ENCODE data around the gene RPL10A. TPM values are rescaled to one million over a fixed set of nuclear protein-coding genes. Genes with fewer than 3 reads are reported as not detected.
A peak's percentile ranks its signal among the peaks of the same experiment; 100 is the strongest.

RPL10A gene
- total and polyA plus RNA-seq, 4 donors: 834 to 2,391 (median 1,469) TPM

- intact Hi-C loops (cut with DNase I): no loop called here
- no peaks in the 10 kb centered on the region for H3K9me3 ChIP-seq (ENCODE audit: control insufficient read depth, low read length)
- H3K4me1 ChIP-seq (ENCODE audit: control insufficient read depth in 1 of 2, insufficient read depth in 2 of 2, low read length in 2 of 2): no peaks in the 10 kb centered on the region
- peaks cover 0 to 7% of the 10 kb centered on the region in 2 donors for H3K36me3 ChIP-seq (ENCODE audit: control insufficient read depth in 1 of 2, insufficient read depth in 2 of 2, low read length in 1 of 2)
- 41 to 58% methylated on average over 3 of the region's 3 CpGs for WGBS, 2 donors
- ATAC-seq (ENCODE audit: low FRiP score) (no peak), DNase-seq (no peak)
- no peaks in the 10 kb centered on the region for H3K27me3 ChIP-seq (ENCODE audit: control insufficient read depth in 1 of 2, insufficient read depth in 2 of 2, low read length in 1 of 2)
- no peak overlapping the region for H3K27ac ChIP-seq (ENCODE audit: low read depth in 1 of 2, low read length in 2 of 2)
- no peak overlapping the region for H3K4me3 ChIP-seq (ENCODE audit: low read length in 2 of 2)
Observed at GRCh38 chr6:35470663-35471120, 2.5 kb downstream of the RPL10A start.

GRCh38 chr6:35471836-35472345, 3.7 kb downstream of the RPL10A start:
- Histone ChIP-seq H3K27me3 (ENCODE audit: control insufficient read depth in 1 of 2, insufficient read depth in 2 of 2, low read length in 1 of 2) (no peaks in the 10 kb centered on the region), H3K9me3 (ENCODE audit: control insufficient read depth, low read length) (no peaks in the 10 kb centered on the region), H3K4me3 (ENCODE audit: low read length in 2 of 2) (no peak overlapping the region), H3K36me3 (ENCODE audit: control insufficient read depth in 1 of 2, insufficient read depth in 2 of 2, low read length in 1 of 2) (peaks cover 0 to 7% of the 10 kb centered on the region in 2 donors), H3K4me1 (ENCODE audit: control insufficient read depth in 1 of 2, insufficient read depth in 2 of 2, low read length in 2 of 2) (no peaks in the 10 kb centered on the region), H3K27ac (ENCODE audit: low read depth in 1 of 2, low read length in 2 of 2) (no peak overlapping the region)
- ATAC-seq (ENCODE audit: low FRiP score): no peak
- no peak for DNase-seq
- intact Hi-C loops (cut with DNase I): no loop called here
- 67 to 74% methylated on average over 8 of the region's 8 CpGs for WGBS, 2 donors

GRCh38 chr6:35473075-35473849, 5.1 kb downstream of the RPL10A start:
- ATAC-seq (ENCODE audit: low FRiP score) (no peak), DNase-seq (no peak)
- no peaks in the 10 kb centered on the region for H3K9me3 ChIP-seq (ENCODE audit: control insufficient read depth, low read length)
- 86 to 88% methylated on average over 9 of the region's 9 CpGs for WGBS, 2 donors
- H3K4me1 ChIP-seq (ENCODE audit: control insufficient read depth in 1 of 2, insufficient read depth in 2 of 2, low read length in 2 of 2): no peaks in the 10 kb centered on the region
- no peaks in the 10 kb centered on the region for H3K27me3 ChIP-seq (ENCODE audit: control insufficient read depth in 1 of 2, insufficient read depth in 2 of 2, low read length in 1 of 2)
- intact Hi-C loops (cut with DNase I): no loop called here
- no peak overlapping the region for H3K4me3 ChIP-seq (ENCODE audit: low read length in 2 of 2)
- H3K36me3 ChIP-seq (ENCODE audit: control insufficient read depth in 1 of 2, insufficient read depth in 2 of 2, low read length in 1 of 2): peaks cover 1 to 10% of the 10 kb centered on the region in 2 donors
- no peak overlapping the region for H3K27ac ChIP-seq (ENCODE audit: low read depth in 1 of 2, low read length in 2 of 2)

- Histone ChIP-seq H3K4me3 (ENCODE audit: low read length in 2 of 2) (no peak overlapping the region), H3K27ac (ENCODE audit: low read depth in 1 of 2, low read length in 2 of 2) (no peak overlapping the region), H3K36me3 (ENCODE audit: control insufficient read depth in 1 of 2, insufficient read depth in 2 of 2, low read length in 1 of 2) (peaks cover 4 to 11% of the 10 kb centered on the region in 2 donors), H3K27me3 (ENCODE audit: control insufficient read depth in 1 of 2, insufficient read depth in 2 of 2, low read length in 1 of 2) (no peaks in the 10 kb centered on the region), H3K9me3 (ENCODE audit: control insufficient read depth, low read length) (no peaks in the 10 kb centered on the region), H3K4me1 (ENCODE audit: control insufficient read depth in 1 of 2, insufficient read depth in 2 of 2, low read length in 2 of 2) (no peaks in the 10 kb centered on the region)
- no peak for DNase-seq
- no peak for ATAC-seq (ENCODE audit: low FRiP score)
- intact Hi-C loops (cut with DNase I): no loop called here
Observed at GRCh38 chr6:35473850-35474130, 5.6 kb downstream of the RPL10A start.

- ATAC-seq (ENCODE audit: low FRiP score): peak; percentile 19
- WGBS, 2 donors: 85 to 88% methylated on average over 14 of the region's 14 CpGs
- no peak for DNase-seq
- no peaks in the 10 kb centered on the region for H3K27me3 ChIP-seq (ENCODE audit: control insufficient read depth in 1 of 2, insufficient read depth in 2 of 2, low read length in 1 of 2)
- intact Hi-C loops (cut with DNase I): no loop called here
- no peaks in the 10 kb centered on the region for H3K4me1 ChIP-seq (ENCODE audit: control insufficient read depth in 1 of 2, insufficient read depth in 2 of 2, low read length in 2 of 2)
- H3K9me3 ChIP-seq (ENCODE audit: control insufficient read depth, low read length): no peaks in the 10 kb centered on the region
- H3K4me3 ChIP-seq (ENCODE audit: low read length in 2 of 2): no peak overlapping the region
- peaks cover 4 to 14% of the 10 kb centered on the region in 2 donors for H3K36me3 ChIP-seq (ENCODE audit: control insufficient read depth in 1 of 2, insufficient read depth in 2 of 2, low read length in 1 of 2)
- H3K27ac ChIP-seq (ENCODE audit: low read depth in 1 of 2, low read length in 2 of 2): no peak overlapping the region
Observed at GRCh38 chr6:35474131-35474941, 6.1 kb downstream of the RPL10A start.

- ATAC-seq (ENCODE audit: low FRiP score) (peak; percentile 4), DNase-seq (no peak)
- Histone ChIP-seq H3K4me3 (ENCODE audit: low read length in 2 of 2) (no peak overlapping the region), H3K27me3 (ENCODE audit: control insufficient read depth in 1 of 2, insufficient read depth in 2 of 2, low read length in 1 of 2) (no peaks in the 10 kb centered on the region), H3K4me1 (ENCODE audit: control insufficient read depth in 1 of 2, insufficient read depth in 2 of 2, low read length in 2 of 2) (no peaks in the 10 kb centered on the region), H3K36me3 (ENCODE audit: control insufficient read depth in 1 of 2, insufficient read depth in 2 of 2, low read length in 1 of 2) (peaks cover 7 to 14% of the 10 kb centered on the region in 2 donors), H3K27ac (ENCODE audit: low read depth in 1 of 2, low read length in 2 of 2) (no peak overlapping the region), H3K9me3 (ENCODE audit: control insufficient read depth, low read length) (no peaks in the 10 kb centered on the region)
- WGBS, 2 donors: 85 to 87% methylated on average over 20 of the region's 20 CpGs
- intact Hi-C loops (cut with DNase I): no loop called here
Observed at GRCh38 chr6:35474942-35475570, 6.9 kb downstream of the RPL10A start.

- 76% methylated on average over 4 of the region's 4 CpGs for WGBS, 2 donors
- no peak for DNase-seq
- Histone ChIP-seq H3K4me1 (ENCODE audit: control insufficient read depth in 1 of 2, insufficient read depth in 2 of 2, low read length in 2 of 2) (no peaks in the 10 kb centered on the region), H3K36me3 (ENCODE audit: control insufficient read depth in 1 of 2, insufficient read depth in 2 of 2, low read length in 1 of 2) (peaks cover 7 to 14% of the 10 kb centered on the region in 2 donors), H3K9me3 (ENCODE audit: control insufficient read depth, low read length) (no peaks in the 10 kb centered on the region), H3K27me3 (ENCODE audit: control insufficient read depth in 1 of 2, insufficient read depth in 2 of 2, low read length in 1 of 2) (no peaks in the 10 kb centered on the region), H3K27ac (ENCODE audit: low read depth in 1 of 2, low read length in 2 of 2) (no peak overlapping the region), H3K4me3 (ENCODE audit: low read length in 2 of 2) (no peak overlapping the region)
- no peak for ATAC-seq (ENCODE audit: low FRiP score)
- intact Hi-C loops (cut with DNase I): no loop called here
Observed at GRCh38 chr6:35475573-35475972, 7.4 kb downstream of the RPL10A start.

GRCh38 chr6:35476004-35476403, 7.8 kb downstream of the RPL10A start:
- Histone ChIP-seq H3K4me3 (ENCODE audit: low read length in 2 of 2) (no peak overlapping the region), H3K27me3 (ENCODE audit: control insufficient read depth in 1 of 2, insufficient read depth in 2 of 2, low read length in 1 of 2) (no peaks in the 10 kb centered on the region), H3K36me3 (ENCODE audit: control insufficient read depth in 1 of 2, insufficient read depth in 2 of 2, low read length in 1 of 2) (peaks cover 7 to 14% of the 10 kb centered on the region in 2 donors), H3K4me1 (ENCODE audit: control insufficient read depth in 1 of 2, insufficient read depth in 2 of 2, low read length in 2 of 2) (no peaks in the 10 kb centered on the region), H3K9me3 (ENCODE audit: control insufficient read depth, low read length) (no peaks in the 10 kb centered on the region), H3K27ac (ENCODE audit: low read depth in 1 of 2, low read length in 2 of 2) (no peak overlapping the region)
- DNase-seq (peak in 1 of 2 donors; percentile 48), ATAC-seq (ENCODE audit: low FRiP score) (no peak)
- intact Hi-C loops (cut with DNase I): no loop called here
- 86% methylated on average over 14 of the region's 14 CpGs for WGBS, 2 donors
